ENCODE results near the gene TMEM131L.

Gene TMEM131L

GRCh38 chr4:153529646-153530045 lies 63.5 kb downstream of the TMEM131L start:
- Histone ChIP-seq H3K27me3 (replicated peaks; ENCODE audit: insufficient read depth, low read length) (no peaks in the 10 kb centered on the region), H4K20me1 (ENCODE audit: insufficient read depth, low read length) (no peaks in the 10 kb centered on the region), H3K4me3 (ENCODE audit: low read length) (no peak overlapping the region), H3F3A (ENCODE audit: insufficient read depth, low read length) (no peaks in the 10 kb centered on the region), H3K79me2 (ENCODE audit: low read length) (no peaks in the 10 kb centered on the region), H2AFZ (ENCODE audit: low read length) (no peak overlapping the region), H3K9ac (ENCODE audit: low read length) (no peak overlapping the region), H3K9me2 (replicated peaks; ENCODE audit: insufficient read depth, low read length) (no peaks in the 10 kb centered on the region), H3K27ac (ENCODE audit: low read length) (no peak overlapping the region), H3K4me1 (ENCODE audit: low read length) (peaks cover 9% of the 10 kb centered on the region), H3K9me3 (replicated peaks; ENCODE audit: insufficient read depth, low read length) (no peaks in the 10 kb centered on the region), H3K4me2 (ENCODE audit: low read depth, low read length) (peak overlapping the region; percentile 2; the same call in 1 of the 2 replicates), H3K36me3 (replicated peaks; ENCODE audit: insufficient read depth, low read length) (no peaks in the 10 kb centered on the region)
- TF ChIP-seq EZH2phosphoT487 (IDR thresholded peaks at IDR 0.05; ENCODE audit: low read length): no peak
- no peak for TF ChIP-seq EZH2 (optimal IDR thresholded peaks at IDR 0.05; ENCODE audit: low read depth, low read length)
- TF ChIP-seq, protein P1, sequence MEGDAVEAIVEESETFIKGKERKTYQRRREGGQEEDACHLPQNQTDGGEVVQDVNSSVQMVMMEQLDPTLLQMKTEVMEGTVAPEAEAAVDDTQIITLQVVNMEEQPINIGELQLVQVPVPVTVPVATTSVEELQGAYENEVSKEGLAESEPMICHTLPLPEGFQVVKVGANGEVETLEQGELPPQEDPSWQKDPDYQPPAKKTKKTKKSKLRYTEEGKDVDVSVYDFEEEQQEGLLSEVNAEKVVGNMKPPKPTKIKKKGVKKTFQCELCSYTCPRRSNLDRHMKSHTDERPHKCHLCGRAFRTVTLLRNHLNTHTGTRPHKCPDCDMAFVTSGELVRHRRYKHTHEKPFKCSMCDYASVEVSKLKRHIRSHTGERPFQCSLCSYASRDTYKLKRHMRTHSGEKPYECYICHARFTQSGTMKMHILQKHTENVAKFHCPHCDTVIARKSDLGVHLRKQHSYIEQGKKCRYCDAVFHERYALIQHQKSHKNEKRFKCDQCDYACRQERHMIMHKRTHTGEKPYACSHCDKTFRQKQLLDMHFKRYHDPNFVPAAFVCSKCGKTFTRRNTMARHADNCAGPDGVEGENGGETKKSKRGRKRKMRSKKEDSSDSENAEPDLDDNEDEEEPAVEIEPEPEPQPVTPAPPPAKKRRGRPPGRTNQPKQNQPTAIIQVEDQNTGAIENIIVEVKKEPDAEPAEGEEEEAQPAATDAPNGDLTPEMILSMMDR (IDR thresholded peaks at IDR 0.05; ENCODE audit: low read length): no peak
- no peak for DNase-seq

GRCh38 chr4:153530284-153530999 lies 64.3 kb downstream of the TMEM131L start:
- H3K4me3 ChIP-seq (ENCODE audit: low read length): no peak overlapping the region
- no peaks in the 10 kb centered on the region for H4K20me1 ChIP-seq (ENCODE audit: insufficient read depth, low read length)
- H3K9me3 ChIP-seq (replicated peaks; ENCODE audit: insufficient read depth, low read length): no peaks in the 10 kb centered on the region
- H3K79me2 ChIP-seq (ENCODE audit: low read length): no peaks in the 10 kb centered on the region
- H3F3A ChIP-seq (ENCODE audit: insufficient read depth, low read length): no peaks in the 10 kb centered on the region
- no peaks in the 10 kb centered on the region for H3K27me3 ChIP-seq (replicated peaks; ENCODE audit: insufficient read depth, low read length)
- TF ChIP-seq, protein P1 (IDR thresholded peaks at IDR 0.05; ENCODE audit: low read length): no peak
- no peak for TF ChIP-seq EZH2phosphoT487 (IDR thresholded peaks at IDR 0.05; ENCODE audit: low read length)
- no peak overlapping the region for H3K27ac ChIP-seq (ENCODE audit: low read length)
- no peaks in the 10 kb centered on the region for H3K9me2 ChIP-seq (replicated peaks; ENCODE audit: insufficient read depth, low read length)
- H3K4me2 ChIP-seq (ENCODE audit: low read depth, low read length): no peak overlapping the region
- peaks cover 9% of the 10 kb centered on the region for H3K4me1 ChIP-seq (ENCODE audit: low read length)
- H3K36me3 ChIP-seq (replicated peaks; ENCODE audit: insufficient read depth, low read length): no peaks in the 10 kb centered on the region
- H2AFZ ChIP-seq (ENCODE audit: low read length): no peak overlapping the region
- DNase-seq: no peak
- H3K9ac ChIP-seq (ENCODE audit: low read length): no peak overlapping the region

- H2AFZ ChIP-seq (ENCODE audit: low read length): no peak overlapping the region
- no peaks in the 10 kb centered on the region for H3F3A ChIP-seq (ENCODE audit: insufficient read depth, low read length)
- peaks cover 9% of the 10 kb centered on the region for H3K4me1 ChIP-seq (ENCODE audit: low read length)
- no peak overlapping the region for H3K4me2 ChIP-seq (ENCODE audit: low read depth, low read length)
- no peaks in the 10 kb centered on the region for H3K79me2 ChIP-seq (ENCODE audit: low read length)
- no peaks in the 10 kb centered on the region for H4K20me1 ChIP-seq (ENCODE audit: insufficient read depth, low read length)
- H3K9me2 ChIP-seq (replicated peaks; ENCODE audit: insufficient read depth, low read length): no peaks in the 10 kb centered on the region
- H3K4me3 ChIP-seq (ENCODE audit: low read length): no peak overlapping the region
- DNase-seq: no peak
- H3K27me3 ChIP-seq (replicated peaks; ENCODE audit: insufficient read depth, low read length): no peaks in the 10 kb centered on the region
- no peak overlapping the region for H3K9ac ChIP-seq (ENCODE audit: low read length)
- H3K36me3 ChIP-seq (replicated peaks; ENCODE audit: insufficient read depth, low read length): no peaks in the 10 kb centered on the region
- TF ChIP-seq, protein P1 (IDR thresholded peaks at IDR 0.05; ENCODE audit: low read length): no peak
- TF ChIP-seq EZH2 (optimal IDR thresholded peaks at IDR 0.05; ENCODE audit: low read depth, low read length): no peak
- H3K9me3 ChIP-seq (replicated peaks; ENCODE audit: insufficient read depth, low read length): no peaks in the 10 kb centered on the region
- H3K27ac ChIP-seq (ENCODE audit: low read length): no peak overlapping the region
Observed at GRCh38 chr4:153531000-153531358, 64.8 kb downstream of the TMEM131L start.
